ENCODE results near the gene KIF2C.
"Not testable (repeated sequence)": the region's sequence is repeated elsewhere in the genome, so short reads cannot be mapped to it uniquely, and the experiment has no call there.

The KIF2C gene

GRCh38 chr1:44799770-44800584 lies 60.3 kb downstream of the KIF2C start, which contains the start of gene PLK3:
Gene PLK3, plus strand, starts transcription at chr1:44800377. Its CDS starts 87 bp downstream, at chr1:44800464.
- DNase-seq = peak; percentile 99

DNA sequence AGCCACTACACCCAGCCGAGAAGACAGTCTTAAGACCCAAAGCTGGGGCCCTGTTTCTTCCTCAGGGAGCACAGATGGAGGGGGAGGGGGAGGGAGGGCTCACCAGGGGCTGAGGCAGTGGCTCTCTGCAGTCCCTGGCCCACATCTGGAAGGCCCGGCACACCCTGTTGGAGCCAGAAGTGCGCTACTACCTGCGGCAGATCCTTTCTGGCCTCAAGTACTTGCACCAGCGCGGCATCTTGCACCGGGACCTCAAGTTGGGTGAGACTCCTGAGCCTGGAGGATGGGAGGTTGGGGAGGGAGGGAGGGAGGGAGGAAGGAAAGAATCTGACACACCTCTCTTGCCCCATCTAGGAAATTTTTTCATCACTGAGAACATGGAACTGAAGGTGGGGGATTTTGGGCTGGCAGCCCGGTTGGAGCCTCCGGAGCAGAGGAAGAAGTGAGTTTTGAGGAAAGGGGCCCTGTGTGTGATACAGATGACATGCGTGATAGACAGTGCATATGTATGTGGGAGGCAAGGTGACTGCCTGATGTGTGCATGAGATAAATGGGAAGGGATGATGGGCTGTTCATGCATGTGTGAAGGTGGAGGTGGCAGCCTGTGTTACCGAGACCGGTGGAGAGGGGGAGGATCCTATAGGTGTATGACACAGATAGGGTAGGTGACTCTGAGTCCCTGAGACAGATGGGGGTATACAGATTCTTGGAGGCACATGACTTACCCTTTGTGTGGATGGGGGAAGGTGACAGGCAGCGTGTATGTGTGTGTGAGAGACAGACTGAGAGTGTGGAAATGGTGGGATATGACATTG lies 62.1 kb downstream of the KIF2C start:
- DNase-seq = no peak

DNA sequence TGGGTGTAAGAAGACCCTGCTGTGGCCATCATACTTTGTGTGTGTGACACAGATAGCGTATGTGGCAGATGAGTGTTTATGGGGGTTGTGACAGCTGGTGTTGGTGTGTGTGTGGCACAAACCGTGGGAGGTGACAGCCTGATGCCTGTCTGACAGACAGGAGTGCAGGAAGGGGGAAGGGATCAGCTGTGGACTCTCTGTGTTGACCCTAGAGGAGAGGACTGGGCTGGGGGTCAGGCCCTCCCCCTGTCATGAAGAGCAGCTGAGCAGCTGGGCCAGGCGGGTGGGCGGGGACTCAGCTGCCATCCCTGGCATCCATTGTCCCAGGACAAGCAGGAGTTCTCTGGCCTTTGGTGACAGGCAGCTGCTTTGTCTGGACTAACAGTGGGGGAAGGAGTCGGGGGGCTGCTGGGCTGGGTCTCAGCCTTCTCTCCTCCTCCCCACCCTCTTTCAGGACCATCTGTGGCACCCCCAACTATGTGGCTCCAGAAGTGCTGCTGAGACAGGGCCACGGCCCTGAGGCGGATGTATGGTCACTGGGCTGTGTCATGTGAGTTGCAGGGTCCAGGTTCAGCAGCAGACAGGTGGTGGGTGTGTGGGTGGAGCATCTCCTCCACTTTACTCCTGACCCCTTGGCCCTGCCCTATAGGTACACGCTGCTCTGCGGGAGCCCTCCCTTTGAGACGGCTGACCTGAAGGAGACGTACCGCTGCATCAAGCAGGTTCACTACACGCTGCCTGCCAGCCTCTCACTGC lies 62.8 kb downstream of the KIF2C start:
- no peak for DNase-seq

DNA sequence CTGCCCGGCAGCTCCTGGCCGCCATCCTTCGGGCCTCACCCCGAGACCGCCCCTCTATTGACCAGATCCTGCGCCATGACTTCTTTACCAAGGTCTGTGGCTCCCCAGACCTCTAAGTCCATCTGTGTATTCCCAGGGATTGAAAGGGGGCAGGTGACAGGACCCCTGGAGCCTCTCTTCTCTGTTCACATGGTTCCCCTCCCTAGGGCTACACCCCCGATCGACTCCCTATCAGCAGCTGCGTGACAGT lies 63.4 kb downstream of the KIF2C start:
- DNase-seq = no peak

GRCh38 chr1:44803312-44804095 lies 63.9 kb downstream of the KIF2C start:
- DNase-seq = no peak

- peak; percentile 56 for DNase-seq
Observed at GRCh38 chr1:44805311-44806024, 65.8 kb downstream of the KIF2C start.

DNA sequence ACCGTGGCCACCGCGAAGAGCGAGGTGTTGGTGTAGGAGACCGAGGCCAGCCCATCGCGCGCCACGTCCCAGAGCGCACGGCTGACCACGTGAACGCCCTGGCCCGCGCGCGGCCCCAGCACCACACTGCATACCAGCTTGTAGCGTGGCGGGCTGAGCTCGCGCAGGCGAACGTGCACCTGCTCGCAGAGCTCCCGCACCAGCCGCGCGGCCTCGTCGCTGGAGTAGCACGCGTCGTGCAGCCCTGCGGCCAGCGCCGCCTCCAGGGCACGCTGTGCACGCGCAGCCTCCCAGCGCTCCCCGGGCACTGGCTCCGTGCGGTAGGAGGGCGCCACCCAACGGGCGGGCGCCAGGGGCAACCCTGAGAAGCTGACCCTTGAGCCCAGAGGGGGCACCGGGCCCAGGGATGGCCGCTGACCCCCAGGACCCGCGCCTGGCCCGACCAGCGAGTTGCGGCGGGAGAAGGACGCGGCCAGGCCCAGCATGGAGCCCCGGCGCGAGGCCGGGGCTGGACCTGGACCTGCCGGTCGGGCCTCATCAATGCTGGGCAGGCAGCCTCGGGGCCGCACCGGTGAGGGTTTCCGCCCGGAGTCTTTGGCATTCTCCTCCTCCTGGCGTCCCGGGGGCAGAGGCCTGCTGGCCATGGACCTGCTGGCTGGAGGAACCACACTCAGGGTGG lies 66.5 kb downstream of the KIF2C start:
- DNase-seq = no peak

GRCh38 chr1:44806704-44807363 lies 67.2 kb downstream of the KIF2C start, which contains the start of gene DYNLT4:
Gene DYNLT4, minus strand, starts transcription at chr1:44807351. Its CDS starts 683 bp downstream, at chr1:44806668.
- DNase-seq = no peak

- peak; percentile 100 for DNase-seq
Observed at GRCh38 chr1:44807364-44808062, 67.9 kb downstream of the KIF2C start.

DNA sequence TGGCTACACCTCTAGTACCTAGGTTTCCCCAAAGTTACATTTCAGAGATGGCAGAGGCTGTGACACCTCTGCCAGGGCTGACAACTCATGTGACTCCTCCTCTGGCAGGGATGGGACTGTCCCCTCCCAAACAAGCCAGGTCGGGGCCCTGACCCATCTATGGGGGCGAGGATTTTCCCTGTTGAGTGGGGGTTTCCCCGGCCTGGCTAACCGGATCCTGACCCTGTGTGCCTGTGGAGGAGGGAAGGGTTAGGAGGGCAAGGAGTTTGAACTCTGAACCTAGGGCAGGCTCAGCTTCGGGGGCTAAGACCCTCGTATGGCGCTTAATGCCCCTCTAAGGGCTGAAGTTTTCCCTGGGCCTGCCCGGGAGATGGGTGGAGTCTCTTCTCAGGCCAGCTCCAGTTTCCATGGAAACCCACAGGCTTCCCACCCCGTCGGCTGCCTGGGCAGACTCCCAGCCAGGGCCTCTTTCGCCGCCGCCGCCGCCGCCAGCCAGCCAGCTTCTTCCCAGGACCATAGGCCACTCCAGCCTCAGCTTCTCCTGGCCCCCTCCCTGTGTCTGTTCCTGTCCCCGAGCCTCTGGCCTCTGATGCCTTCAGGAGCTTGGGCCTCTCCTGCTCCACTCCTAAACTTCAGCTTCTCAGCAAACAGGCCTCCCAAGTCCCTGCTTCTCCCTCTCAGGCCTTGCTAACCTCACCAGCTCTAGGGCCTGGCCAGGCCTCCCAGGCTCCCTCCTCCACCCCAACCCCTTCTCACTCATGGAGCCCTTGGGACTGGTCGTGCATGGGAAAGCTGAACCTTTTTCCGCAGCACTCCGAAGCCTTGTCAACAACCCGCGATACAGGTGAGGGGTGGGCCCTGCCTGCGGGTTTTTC lies 68.7 kb downstream of the KIF2C start, which contains the start of gene BTBD19:
TSS of gene BTBD19 (plus strand) at position 461 of the 875 bp plus-strand sequence. CDS start at position 759, 298 bp downstream.
- peak; percentile 96 for DNase-seq

DNA sequence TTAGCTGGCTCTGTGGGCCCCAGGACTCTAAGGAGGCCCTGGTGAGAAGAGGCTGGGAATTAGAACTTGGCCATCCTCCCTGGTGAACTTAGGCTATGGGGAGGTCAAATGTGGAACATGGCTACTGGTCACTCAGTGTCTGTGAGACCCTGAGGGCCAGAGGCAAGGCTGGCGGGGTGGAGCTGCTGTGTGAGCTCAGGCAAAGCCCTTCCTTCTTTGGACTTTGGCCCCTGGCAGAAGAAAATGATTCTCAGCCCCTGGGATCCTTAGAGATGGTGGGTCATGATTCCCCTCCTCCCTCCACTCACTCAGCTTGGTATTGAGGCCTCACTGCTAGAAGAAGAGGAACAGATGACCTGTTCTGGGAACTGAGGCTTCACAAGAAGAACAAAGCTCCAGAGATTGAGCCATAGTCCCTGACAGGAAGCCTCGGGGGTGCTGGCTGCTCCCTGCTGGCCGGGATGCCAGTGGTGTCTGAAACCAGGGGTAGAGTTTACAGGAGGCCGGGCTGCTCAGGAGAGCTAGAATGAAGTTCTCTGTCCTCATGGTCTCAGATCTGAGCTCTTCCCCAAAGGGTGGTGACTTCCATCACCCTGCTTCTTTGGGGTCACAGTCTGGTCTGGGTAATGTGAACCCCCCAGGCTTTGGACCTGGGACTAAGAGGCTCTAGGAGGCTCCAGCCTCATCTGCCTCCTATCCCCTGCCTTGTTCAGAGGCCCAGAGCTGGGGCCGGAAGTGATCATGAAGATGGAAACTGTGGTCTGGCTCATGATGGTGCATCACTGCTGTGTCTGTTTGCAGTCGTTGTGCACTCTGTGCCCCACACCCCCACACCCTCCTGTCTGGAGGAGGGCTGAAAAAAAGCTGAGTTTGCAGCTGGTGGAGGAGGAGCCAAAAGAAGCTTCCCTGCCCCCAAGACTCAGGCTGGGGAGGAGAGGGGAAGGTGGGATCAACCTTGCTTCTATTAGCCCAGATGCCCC lies 69.6 kb downstream of the KIF2C start:
- no peak for DNase-seq

DNA sequence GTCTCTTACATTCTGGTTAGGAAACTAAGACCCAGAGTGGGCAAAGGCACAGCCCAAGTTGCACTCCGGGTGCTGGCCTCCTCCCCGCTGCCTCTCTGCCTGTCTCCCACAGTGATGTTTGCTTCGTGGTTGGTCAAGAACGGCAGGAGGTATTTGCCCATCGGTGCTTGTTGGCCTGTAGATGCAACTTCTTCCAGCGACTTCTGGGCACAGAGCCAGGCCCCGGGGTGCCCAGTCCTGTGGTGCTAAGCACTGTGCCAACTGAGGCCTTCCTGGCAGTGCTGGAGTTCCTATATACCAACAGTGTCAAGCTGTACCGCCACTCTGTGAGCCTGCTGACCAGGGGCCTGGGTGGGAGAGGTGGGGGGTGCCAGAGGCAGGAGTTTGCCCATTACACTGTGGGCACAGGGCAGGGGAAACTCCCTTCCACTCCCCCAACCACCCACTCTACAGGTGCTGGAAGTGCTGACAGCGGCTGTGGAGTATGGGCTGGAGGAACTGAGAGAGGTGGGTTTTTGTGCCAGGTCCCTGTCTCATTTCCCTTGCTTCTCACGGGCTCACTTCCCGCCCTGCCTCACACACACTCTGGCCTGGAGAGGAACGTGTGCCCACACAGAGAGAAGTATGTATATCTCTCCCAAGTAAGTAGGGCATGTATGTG lies 70.6 kb downstream of the KIF2C start:
- no peak for DNase-seq

- not testable (repeated sequence) for DNase-seq
Observed at GRCh38 chr1:44810762-44811105, 71.1 kb downstream of the KIF2C start.

- DNase-seq = no peak
Observed at GRCh38 chr1:44811234-44811633, 71.6 kb downstream of the KIF2C start.

- peak; percentile 58 for DNase-seq
Observed at GRCh38 chr1:44812822-44813543, 73.3 kb downstream of the KIF2C start.

DNA sequence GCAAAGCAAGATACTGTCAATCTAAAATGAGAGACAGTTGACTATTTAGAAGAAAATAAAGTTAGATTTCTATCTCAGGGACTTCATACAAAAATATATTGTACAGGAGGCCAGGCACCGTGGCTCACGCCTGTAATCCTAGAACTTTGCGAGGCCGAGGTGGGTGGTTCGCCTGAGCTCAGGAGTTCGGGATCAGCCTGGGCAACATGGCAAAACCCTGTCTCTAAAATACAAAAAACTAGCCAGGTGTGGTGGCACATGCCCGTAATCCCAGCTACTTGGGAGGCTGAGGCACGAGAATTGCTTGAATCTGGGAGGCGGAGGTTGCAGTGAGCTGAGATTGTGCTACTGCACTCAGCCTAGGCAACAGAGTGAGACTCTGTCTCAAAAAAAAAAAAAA lies 76.3 kb downstream of the KIF2C start:
- not testable (repeated sequence) for DNase-seq
